ENCODE data around the gene LRIG2. TPM values are rescaled to one million over a fixed set of nuclear protein-coding genes. Genes with fewer than 3 reads are reported as not detected.
"Not testable (repeated sequence)": the region's sequence is repeated elsewhere in the genome, so short reads cannot be mapped to it uniquely, and the experiment has no call there.

LRIG2 gene
- total RNA-seq, 1 donor from 2014 or later = 6.3 TPM

GRCh38 chr1:113153116-113153803 lies 80.3 kb downstream of the LRIG2 start:
- H3K27ac ChIP-seq (replicated peaks) = no peak overlapping the region
- H3K9me3 ChIP-seq (replicated peaks) = peaks cover 22% of the 10 kb centered on the region
- TF ChIP-seq, protein P1, sequence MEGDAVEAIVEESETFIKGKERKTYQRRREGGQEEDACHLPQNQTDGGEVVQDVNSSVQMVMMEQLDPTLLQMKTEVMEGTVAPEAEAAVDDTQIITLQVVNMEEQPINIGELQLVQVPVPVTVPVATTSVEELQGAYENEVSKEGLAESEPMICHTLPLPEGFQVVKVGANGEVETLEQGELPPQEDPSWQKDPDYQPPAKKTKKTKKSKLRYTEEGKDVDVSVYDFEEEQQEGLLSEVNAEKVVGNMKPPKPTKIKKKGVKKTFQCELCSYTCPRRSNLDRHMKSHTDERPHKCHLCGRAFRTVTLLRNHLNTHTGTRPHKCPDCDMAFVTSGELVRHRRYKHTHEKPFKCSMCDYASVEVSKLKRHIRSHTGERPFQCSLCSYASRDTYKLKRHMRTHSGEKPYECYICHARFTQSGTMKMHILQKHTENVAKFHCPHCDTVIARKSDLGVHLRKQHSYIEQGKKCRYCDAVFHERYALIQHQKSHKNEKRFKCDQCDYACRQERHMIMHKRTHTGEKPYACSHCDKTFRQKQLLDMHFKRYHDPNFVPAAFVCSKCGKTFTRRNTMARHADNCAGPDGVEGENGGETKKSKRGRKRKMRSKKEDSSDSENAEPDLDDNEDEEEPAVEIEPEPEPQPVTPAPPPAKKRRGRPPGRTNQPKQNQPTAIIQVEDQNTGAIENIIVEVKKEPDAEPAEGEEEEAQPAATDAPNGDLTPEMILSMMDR (IDR thresholded peaks at IDR 0.05; ENCODE audit: borderline replicate concordance) = no peak
- H3K27me3 ChIP-seq (ENCODE audit: low read depth) = no peaks in the 10 kb centered on the region
- no peak overlapping the region for H3K4me3 ChIP-seq
- no peaks in the 10 kb centered on the region for H3K36me3 ChIP-seq
- no peaks in the 10 kb centered on the region for H3K4me1 ChIP-seq
- no peak for DNase-seq
- intact Hi-C loops (cut with micrococcal nuclease) = no loop called here

- TF ChIP-seq, protein P1 (IDR thresholded peaks at IDR 0.05; ENCODE audit: borderline replicate concordance) = no peak
- Histone ChIP-seq H3K9me3 (replicated peaks) (peaks cover 31% of the 10 kb centered on the region), H3K27ac (replicated peaks) (no peak overlapping the region), H3K4me1 (no peaks in the 10 kb centered on the region), H3K27me3 (ENCODE audit: low read depth) (no peaks in the 10 kb centered on the region), H3K4me3 (no peak overlapping the region), H3K36me3 (no peaks in the 10 kb centered on the region)
- no peak for DNase-seq
- intact Hi-C loops (cut with micrococcal nuclease) = no loop called here
Measured at GRCh38 chr1:113156368-113156767, 83.4 kb downstream of the LRIG2 start.

DNA sequence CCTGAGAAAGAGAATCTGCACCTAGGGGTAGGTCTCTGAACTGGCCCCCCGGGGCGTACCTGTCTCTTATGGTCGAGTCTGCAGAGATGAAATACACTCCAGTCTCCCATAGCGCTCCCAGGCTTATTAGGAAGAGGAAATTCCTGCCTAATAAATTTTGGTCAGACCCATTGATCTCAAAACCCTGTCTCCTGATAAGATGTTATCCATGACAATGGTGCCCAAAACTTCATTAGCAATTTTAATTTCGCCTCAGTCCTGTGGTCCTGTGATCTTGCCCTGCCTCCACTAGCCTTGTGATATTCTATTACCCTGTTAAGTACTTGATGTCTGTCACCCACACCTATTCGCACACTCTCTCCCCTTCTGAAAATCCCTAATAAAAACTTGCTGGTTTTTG lies 85.7 kb downstream of the LRIG2 start:
- peaks cover 31% of the 10 kb centered on the region for H3K9me3 ChIP-seq (replicated peaks)
- H3K4me3 ChIP-seq; H3K36me3 ChIP-seq; DNase-seq; H3K27ac ChIP-seq (replicated peaks); H3K27me3 ChIP-seq (ENCODE audit: low read depth); intact Hi-C loops (cut with micrococcal nuclease); H3K4me1 ChIP-seq: not testable (repeated sequence)

DNA sequence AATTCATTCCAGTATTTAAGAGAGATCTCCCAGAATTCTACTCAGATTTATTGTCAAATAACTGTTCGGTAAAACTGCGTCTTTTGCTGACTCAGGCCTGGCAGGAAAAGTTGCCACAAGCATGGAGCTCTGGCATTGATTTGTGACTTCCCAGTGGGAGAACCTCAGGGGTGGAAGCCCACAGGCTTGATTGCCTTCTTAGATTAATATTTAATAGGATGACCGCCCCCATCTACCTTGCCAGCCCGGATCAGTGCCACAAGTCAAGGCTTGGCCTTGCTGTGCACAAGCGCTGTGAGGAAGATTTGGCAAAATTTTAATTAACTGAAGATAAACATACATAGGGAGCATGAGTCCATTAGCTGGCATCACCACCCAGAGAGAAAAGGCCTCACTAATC lies 93.5 kb downstream of the LRIG2 start:
- TF ChIP-seq, protein P1 (IDR thresholded peaks at IDR 0.05; ENCODE audit: borderline replicate concordance) = no peak
- intact Hi-C loops (cut with micrococcal nuclease) = no loop called here
- H3K4me3 ChIP-seq = no peak overlapping the region
- H3K36me3 ChIP-seq = no peaks in the 10 kb centered on the region
- H3K4me1 ChIP-seq = no peaks in the 10 kb centered on the region
- no peak for DNase-seq
- H3K27ac ChIP-seq (replicated peaks) = no peak overlapping the region
- peaks cover 5% of the 10 kb centered on the region for H3K27me3 ChIP-seq (ENCODE audit: low read depth)
- peaks cover 4% of the 10 kb centered on the region for H3K9me3 ChIP-seq (replicated peaks)

GRCh38 chr1:113168946-113169345 lies 95.9 kb downstream of the LRIG2 start:
- H3K4me3 ChIP-seq = no peak overlapping the region
- no peak for DNase-seq
- peaks cover 5% of the 10 kb centered on the region for H3K27me3 ChIP-seq (ENCODE audit: low read depth)
- no peak overlapping the region for H3K27ac ChIP-seq (replicated peaks)
- intact Hi-C loops (cut with micrococcal nuclease) = no loop called here
- TF ChIP-seq, protein P1 (IDR thresholded peaks at IDR 0.05; ENCODE audit: borderline replicate concordance) = no peak
- peaks cover 28% of the 10 kb centered on the region for H3K9me3 ChIP-seq (replicated peaks)
- no peaks in the 10 kb centered on the region for H3K36me3 ChIP-seq
- no peaks in the 10 kb centered on the region for H3K4me1 ChIP-seq

- TF ChIP-seq, protein P1 (IDR thresholded peaks at IDR 0.05; ENCODE audit: borderline replicate concordance) = no peak
- H3K4me3 ChIP-seq = no peak overlapping the region
- intact Hi-C loops (cut with micrococcal nuclease) = no loop called here
- peaks cover 5% of the 10 kb centered on the region for H3K27me3 ChIP-seq (ENCODE audit: low read depth)
- H3K9me3 ChIP-seq (replicated peaks) = peaks cover 34% of the 10 kb centered on the region
- no peak overlapping the region for H3K27ac ChIP-seq (replicated peaks)
- no peaks in the 10 kb centered on the region for H3K36me3 ChIP-seq
- DNase-seq = no peak
- H3K4me1 ChIP-seq = no peaks in the 10 kb centered on the region
Measured at GRCh38 chr1:113169591-113169990, 96.6 kb downstream of the LRIG2 start.

Measured in left ventricle myocardium inferior (tissue), 1 donor.